ENCODE results near the gene RSRC1. TPM values are rescaled to one million over a fixed set of nuclear protein-coding genes. Genes with fewer than 3 reads are reported as not detected.

RSRC1 gene
- total RNA-seq, 1 experiment from 2014 or later, result 37.9 TPM

DNA sequence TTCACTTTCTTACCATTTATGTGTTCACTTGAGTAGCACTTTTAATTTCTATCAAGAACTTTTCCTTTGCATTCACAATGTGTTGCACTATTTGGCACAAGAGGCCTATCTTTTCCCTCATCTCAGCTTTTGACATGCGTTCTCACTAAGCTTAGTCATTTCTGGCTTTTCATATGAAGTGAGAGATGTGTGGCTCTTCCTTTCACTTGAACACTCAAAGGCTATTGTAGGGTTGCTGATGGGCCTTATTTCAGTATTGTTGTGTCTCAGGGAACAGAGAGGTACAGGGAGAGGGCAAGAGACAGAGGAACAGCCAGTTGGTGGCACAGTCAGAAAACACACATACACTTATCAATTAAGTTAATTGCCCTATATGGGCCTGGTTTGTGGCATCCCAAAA, 333.7 kb downstream of the RSRC1 start:
- Histone ChIP-seq H2BK15ac (ENCODE audit: low read depth, low read length) (no peak overlapping the region), H3K79me2 (ENCODE audit: insufficient read depth, low read length) (no peaks in the 10 kb centered on the region), H3K4ac (ENCODE audit: low read depth, low read length) (no peak overlapping the region), H2BK12ac (ENCODE audit: insufficient read length, low read depth, low read length) (no peak overlapping the region), H3K27ac (ENCODE audit: insufficient read length, low read depth, low read length) (no peak overlapping the region), H2AFZ (ENCODE audit: low read length) (no peak overlapping the region), H2BK120ac (ENCODE audit: low read depth, low read length, poor library complexity, severe bottlenecking) (no peak overlapping the region), H3K9ac (ENCODE audit: extremely low read depth, insufficient read length, low read length) (no peak overlapping the region), H3K9me3 (ENCODE audit: control insufficient read depth, low read depth, low read length) (no peaks in the 10 kb centered on the region), H4K8ac (replicated peaks; ENCODE audit: insufficient read length, low read depth, low read length) (no peak overlapping the region), H3T11ph (ENCODE audit: low read length) (no peak overlapping the region), H3K14ac (ENCODE audit: insufficient read depth, low read length) (no peak overlapping the region), H2BK5ac (ENCODE audit: insufficient read length, low read length) (no peak overlapping the region), H4K91ac (ENCODE audit: insufficient read length, low read depth, low read length) (no peak overlapping the region), H3K4me1 (ENCODE audit: insufficient read depth, low read length) (no peaks in the 10 kb centered on the region), H2AK5ac (ENCODE audit: insufficient read length, low read length) (no peak overlapping the region), H3K23me2 (ENCODE audit: insufficient read length, low read depth, low read length, poor library complexity, severe bottlenecking) (no peaks in the 10 kb centered on the region), H3K79me1 (ENCODE audit: insufficient read depth, low read depth, low read length, poor library complexity, severe bottlenecking) (no peaks in the 10 kb centered on the region), H4K5ac (ENCODE audit: insufficient read length, low read depth, low read length) (no peak overlapping the region), H3K4me2 (ENCODE audit: insufficient read depth, insufficient read length, low read length) (no peak overlapping the region), H4K20me1 (ENCODE audit: control insufficient read depth, insufficient read depth, insufficient read length) (no peaks in the 10 kb centered on the region), H3K23ac (ENCODE audit: insufficient read length, low read depth, low read length) (no peak overlapping the region), H3K18ac (ENCODE audit: insufficient read length, low read depth, low read length) (no peak overlapping the region), H3K56ac (ENCODE audit: insufficient read length, low read depth, low read length) (no peak overlapping the region), H3K27me3 (ENCODE audit: insufficient read depth, low read length) (no peaks in the 10 kb centered on the region), H2BK20ac (ENCODE audit: low read depth, low read length, poor library complexity, severe bottlenecking) (no peak overlapping the region)
- DNase-seq, result no peak
- TF ChIP-seq, protein P1, sequence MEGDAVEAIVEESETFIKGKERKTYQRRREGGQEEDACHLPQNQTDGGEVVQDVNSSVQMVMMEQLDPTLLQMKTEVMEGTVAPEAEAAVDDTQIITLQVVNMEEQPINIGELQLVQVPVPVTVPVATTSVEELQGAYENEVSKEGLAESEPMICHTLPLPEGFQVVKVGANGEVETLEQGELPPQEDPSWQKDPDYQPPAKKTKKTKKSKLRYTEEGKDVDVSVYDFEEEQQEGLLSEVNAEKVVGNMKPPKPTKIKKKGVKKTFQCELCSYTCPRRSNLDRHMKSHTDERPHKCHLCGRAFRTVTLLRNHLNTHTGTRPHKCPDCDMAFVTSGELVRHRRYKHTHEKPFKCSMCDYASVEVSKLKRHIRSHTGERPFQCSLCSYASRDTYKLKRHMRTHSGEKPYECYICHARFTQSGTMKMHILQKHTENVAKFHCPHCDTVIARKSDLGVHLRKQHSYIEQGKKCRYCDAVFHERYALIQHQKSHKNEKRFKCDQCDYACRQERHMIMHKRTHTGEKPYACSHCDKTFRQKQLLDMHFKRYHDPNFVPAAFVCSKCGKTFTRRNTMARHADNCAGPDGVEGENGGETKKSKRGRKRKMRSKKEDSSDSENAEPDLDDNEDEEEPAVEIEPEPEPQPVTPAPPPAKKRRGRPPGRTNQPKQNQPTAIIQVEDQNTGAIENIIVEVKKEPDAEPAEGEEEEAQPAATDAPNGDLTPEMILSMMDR (conservative IDR thresholded peaks at IDR 0.05), result no peak
- H3K4me3 Mint-ChIP-seq, result no peak overlapping the region
- no peaks in the 10 kb centered on the region for H3K27me3 Mint-ChIP-seq (ENCODE audit: low read depth)
- no peaks in the 10 kb centered on the region for H3K36me3 Mint-ChIP-seq (ENCODE audit: insufficient read depth in 1 of 3, low read depth in 3 of 3)
- H3K27ac Mint-ChIP-seq, result no peak overlapping the region
- no CpG with 5 or more reads among the region's 1 CpG for WGBS (ENCODE audit: extremely low coverage, insufficient read length, low lambda C conversion rate)
- no peaks in the 10 kb centered on the region; a peak in 1 of 5 replicates for H3K9me3 Mint-ChIP-seq
- no peaks in the 10 kb centered on the region for H3K4me1 Mint-ChIP-seq
